Measurements from ENCODE around the gene SIX3. TPM values are rescaled to one million over a fixed set of nuclear protein-coding genes. Genes with fewer than 3 reads are reported as not detected.

The SIX3 gene
- total and polyA plus RNA-seq, 2 of the 4 experiments (the other 2 are of a cell fraction): not detected

- intact Hi-C loops (cut with micrococcal nuclease): no loop called here
- no peaks in the 10 kb centered on the region for H3K79me1 ChIP-seq (ENCODE audit: low read depth in 1 of 2, low read length in 2 of 2)
- peak overlapping the region; percentile 37; the same call in 1 of the 2 replicates for H3K4me2 ChIP-seq (ENCODE audit: low read depth, low read length)
- BruUV-seq (replicated peaks): no TSS peak
- no peak overlapping the region for H3K27ac ChIP-seq (ENCODE audit: insufficient read depth, low read length)
- ATAC-seq (ENCODE audit: low read depth) (peak; percentile 33; the same call in 1 of the 2 replicates), DNase-seq (no peak)
- no peak overlapping the region for H3K14ac ChIP-seq (replicated peaks; ENCODE audit: low read depth, low read length)
- H3K23ac ChIP-seq (ENCODE audit: low read depth, low read length): no peak overlapping the region
- no peaks in the 10 kb centered on the region for H4K20me1 ChIP-seq (ENCODE audit: insufficient read depth, low read length)
- H3K36me3 ChIP-seq (ENCODE audit: control insufficient read depth, insufficient read depth, low read length): no peaks in the 10 kb centered on the region
- no peak overlapping the region for H4K91ac ChIP-seq (ENCODE audit: insufficient read depth, low read depth, low read length)
- peak overlapping the region; percentile 58 for H2AFZ ChIP-seq (replicated peaks; ENCODE audit: low read length, poor library complexity)
- H3K4me1 ChIP-seq (ENCODE audit: control insufficient read depth, insufficient read depth, low read length): no peaks in the 10 kb centered on the region; the same call in 1 of the 2 replicates
- no peak overlapping the region for H3K56ac ChIP-seq (ENCODE audit: extremely low read depth, insufficient read depth, low read length)
- H2BK120ac ChIP-seq (ENCODE audit: low read depth, low read length): no peak overlapping the region
- 1% methylated on average over 25 of the region's 48 CpGs; no CpG with 5 or more reads in 1 of the 2 experiments for whole genome bisulfite sequencing, 2 experiments (ENCODE audit: extremely low coverage in 2 of 2, insufficient read length in 1 of 2)
- CTCF ChIA-PET: no interaction called here
- no peak overlapping the region for H2BK20ac ChIP-seq (ENCODE audit: low read depth, low read length)
- peaks cover 97% of the 10 kb centered on the region for H3K27me3 ChIP-seq (ENCODE audit: control insufficient read depth, insufficient read depth, low read length)
- H2BK5ac ChIP-seq (ENCODE audit: low read depth, low read length, poor library complexity, severe bottlenecking): no peak overlapping the region
- H2AK9ac ChIP-seq (replicated peaks; ENCODE audit: low read depth, low read length, poor library complexity): no peak overlapping the region
- dilution Hi-C loops (cut with HindIII; ENCODE audit: low sequenced_read_pairs, unreplicated experiment): no loop called here
- no peak overlapping the region for H4K5ac ChIP-seq (ENCODE audit: low read depth, low read length)
- H2BK15ac ChIP-seq (ENCODE audit: low read depth, low read length): no peak overlapping the region
- H3K9me1 ChIP-seq (ENCODE audit: insufficient read depth, low read length): no peaks in the 10 kb centered on the region
- H3K18ac ChIP-seq (ENCODE audit: low read depth, low read length): no peak overlapping the region
- H3K4me3 ChIP-seq (ENCODE audit: insufficient read depth, low read depth, low read length): no peak overlapping the region
- no peak for TF ChIP-seq SMC3 (IDR thresholded peaks at IDR 0.05; ENCODE audit: low read depth, low read length)
- 0 out of 2 replicates have a peak, but pooled peaks have one; percentile 15 for TF ChIP-seq CEBPB (IDR thresholded peaks at IDR 0.05; ENCODE audit: low read depth, low read length)
- POLR2A ChIA-PET (ENCODE audit: unreplicated experiment): interaction anchor here (0.5 kb wide), 1 partner anchor 8 kb away, joined by 9 read pairs; no protein-coding TSS in a partner anchor
- in situ Hi-C loops (cut with MboI; ENCODE audit: low sequenced_read_pairs): no loop called here
- H4K8ac ChIP-seq (ENCODE audit: low read depth in 2 of 2, low read length in 2 of 2): no peak overlapping the region
- H3K9ac ChIP-seq (ENCODE audit: low read depth, low read length): no peak overlapping the region
- no peak overlapping the region for H3K4ac ChIP-seq (ENCODE audit: low read depth, low read length)
- no peak overlapping the region for H2AK5ac ChIP-seq (ENCODE audit: low read depth, low read length)
- peaks cover 2% of the 10 kb centered on the region for H3K9me3 ChIP-seq (ENCODE audit: control insufficient read depth, insufficient read depth, low read length)
These were observed 6.3 kb upstream of the SIX3 start for GRCh38 chr2:44934983-44935728.
